ENCODE data around the gene CELA3B. TPM values are rescaled to one million over a fixed set of nuclear protein-coding genes. Genes with fewer than 3 reads are reported as not detected.
"Not testable (repeated sequence)": the region's sequence is repeated elsewhere in the genome, so short reads cannot be mapped to it uniquely, and the experiment has no call there.

CELA3B gene
- total RNA-seq, 4 donors from 2014 or later: not detected

DNA sequence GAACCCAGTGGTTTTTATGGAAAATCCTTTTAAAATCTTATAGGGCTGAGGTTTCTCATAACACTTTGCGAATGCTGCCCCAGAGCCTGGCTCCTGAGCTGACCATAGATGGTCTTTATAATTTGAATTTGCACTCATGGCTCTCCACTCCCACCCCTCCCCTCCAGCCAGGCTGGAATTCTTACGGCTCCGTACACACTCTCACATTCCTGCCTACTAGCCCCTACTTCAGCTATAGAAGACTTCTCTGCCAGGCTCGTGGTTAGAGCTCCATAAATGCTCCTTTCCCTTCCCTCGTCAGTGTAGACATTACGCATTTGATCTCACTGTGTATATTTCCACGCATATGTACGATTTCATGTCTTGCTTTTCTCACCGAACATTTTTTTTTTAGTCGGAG, 34.4 kb upstream of the CELA3B start:
- DNase-seq (ENCODE audit: low spot score in 2 of 2): no peak

DNA sequence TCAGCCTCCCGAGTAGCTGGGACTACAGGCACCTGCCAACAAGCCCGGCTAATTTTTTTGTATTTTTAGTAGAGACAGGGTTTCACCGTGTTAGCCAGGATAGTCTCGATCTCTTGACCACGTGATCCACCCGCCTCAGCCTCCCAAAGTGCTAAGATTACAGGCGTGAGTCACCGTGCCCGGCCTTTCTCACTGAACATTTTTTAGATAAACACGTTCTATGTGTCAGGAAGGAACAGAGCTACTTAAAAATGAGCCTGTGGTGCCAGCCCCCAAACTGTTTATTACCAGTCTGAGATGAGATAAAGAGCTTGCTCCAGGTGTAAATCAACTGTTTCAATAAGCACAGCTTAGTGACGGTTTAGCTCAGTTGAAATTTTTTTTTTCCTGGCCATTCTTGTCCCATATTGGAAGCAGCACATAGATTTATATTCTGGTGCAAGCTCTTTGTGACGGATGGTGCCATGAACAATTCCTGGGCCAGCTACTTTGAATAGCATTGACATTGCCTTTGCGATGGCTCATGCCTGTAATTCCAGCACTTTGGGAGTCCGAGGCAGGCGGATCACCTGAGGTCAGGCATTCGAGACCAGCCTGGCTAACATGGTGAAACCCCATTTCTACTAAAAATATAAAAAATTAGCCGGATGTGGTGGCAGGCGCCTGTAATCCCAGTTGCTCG, 33.7 kb upstream of the CELA3B start:
- H3K27me3 ChIP-seq; H3K4me3 ChIP-seq; DNase-seq (ENCODE audit: low spot score in 2 of 2); H3K9me3 ChIP-seq; H3K27ac ChIP-seq; H3K36me3 ChIP-seq: not testable (repeated sequence)
- H3K4me1 ChIP-seq: peaks cover 47% of the 10 kb centered on the region
- 79% methylated on average over 19 of the region's 19 CpGs for WGBS

More for the DNA sequence above, 34.4 kb upstream of the CELA3B start:
- no peaks in the 10 kb centered on the region for H3K27me3 ChIP-seq
- H3K36me3 ChIP-seq: no peaks in the 10 kb centered on the region
- H3K4me3 ChIP-seq: no peak overlapping the region
- H3K9me3 ChIP-seq: no peaks in the 10 kb centered on the region
- H3K4me1 ChIP-seq: peaks cover 53% of the 10 kb centered on the region
- TF ChIP-seq POLR2A (IDR thresholded peaks at IDR 0.05) (no peak), EP300 (IDR thresholded peaks at IDR 0.05) (no peak), POLR2AphosphoS5 (IDR thresholded peaks at IDR 0.05) (no peak)
- TF ChIP-seq, protein P1, sequence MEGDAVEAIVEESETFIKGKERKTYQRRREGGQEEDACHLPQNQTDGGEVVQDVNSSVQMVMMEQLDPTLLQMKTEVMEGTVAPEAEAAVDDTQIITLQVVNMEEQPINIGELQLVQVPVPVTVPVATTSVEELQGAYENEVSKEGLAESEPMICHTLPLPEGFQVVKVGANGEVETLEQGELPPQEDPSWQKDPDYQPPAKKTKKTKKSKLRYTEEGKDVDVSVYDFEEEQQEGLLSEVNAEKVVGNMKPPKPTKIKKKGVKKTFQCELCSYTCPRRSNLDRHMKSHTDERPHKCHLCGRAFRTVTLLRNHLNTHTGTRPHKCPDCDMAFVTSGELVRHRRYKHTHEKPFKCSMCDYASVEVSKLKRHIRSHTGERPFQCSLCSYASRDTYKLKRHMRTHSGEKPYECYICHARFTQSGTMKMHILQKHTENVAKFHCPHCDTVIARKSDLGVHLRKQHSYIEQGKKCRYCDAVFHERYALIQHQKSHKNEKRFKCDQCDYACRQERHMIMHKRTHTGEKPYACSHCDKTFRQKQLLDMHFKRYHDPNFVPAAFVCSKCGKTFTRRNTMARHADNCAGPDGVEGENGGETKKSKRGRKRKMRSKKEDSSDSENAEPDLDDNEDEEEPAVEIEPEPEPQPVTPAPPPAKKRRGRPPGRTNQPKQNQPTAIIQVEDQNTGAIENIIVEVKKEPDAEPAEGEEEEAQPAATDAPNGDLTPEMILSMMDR (IDR thresholded peaks at IDR 0.05): no peak
- 85% methylated on average over 10 of the region's 10 CpGs for WGBS
- no peak overlapping the region for H3K27ac ChIP-seq

DNA sequence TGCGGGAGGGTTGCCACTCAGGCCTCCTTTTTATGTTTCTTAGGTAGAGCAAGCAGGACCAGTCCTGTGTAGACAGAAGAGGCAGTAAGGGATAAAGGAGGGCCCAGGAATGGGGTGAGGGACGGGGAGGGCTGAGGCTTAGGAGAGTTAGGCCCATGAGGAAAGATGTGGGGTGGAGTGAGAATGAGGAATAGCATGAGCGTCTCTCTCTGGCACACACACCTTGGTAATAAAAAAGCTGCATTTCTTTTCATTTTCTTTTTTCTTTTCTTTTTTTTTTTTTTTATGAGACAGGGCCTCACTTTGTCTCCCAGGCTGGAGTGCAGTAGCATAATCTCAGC, 32.1 kb upstream of the CELA3B start:
- Histone ChIP-seq H3K9me3 (no peaks in the 10 kb centered on the region), H3K36me3 (no peaks in the 10 kb centered on the region), H3K4me3 (no peak overlapping the region), H3K27me3 (no peaks in the 10 kb centered on the region), H3K27ac (peak overlapping the region; percentile 16), H3K4me1 (peaks cover 31% of the 10 kb centered on the region)
- 49% methylated on average over 3 of the region's 3 CpGs for WGBS
- no peak for DNase-seq (ENCODE audit: low spot score in 2 of 2)
- TF ChIP-seq, protein P1 (IDR thresholded peaks at IDR 0.05): no peak
- TF ChIP-seq EP300 (IDR thresholded peaks at IDR 0.05) (no peak), POLR2AphosphoS5 (IDR thresholded peaks at IDR 0.05) (no peak), POLR2A (IDR thresholded peaks at IDR 0.05) (no peak)

DNA sequence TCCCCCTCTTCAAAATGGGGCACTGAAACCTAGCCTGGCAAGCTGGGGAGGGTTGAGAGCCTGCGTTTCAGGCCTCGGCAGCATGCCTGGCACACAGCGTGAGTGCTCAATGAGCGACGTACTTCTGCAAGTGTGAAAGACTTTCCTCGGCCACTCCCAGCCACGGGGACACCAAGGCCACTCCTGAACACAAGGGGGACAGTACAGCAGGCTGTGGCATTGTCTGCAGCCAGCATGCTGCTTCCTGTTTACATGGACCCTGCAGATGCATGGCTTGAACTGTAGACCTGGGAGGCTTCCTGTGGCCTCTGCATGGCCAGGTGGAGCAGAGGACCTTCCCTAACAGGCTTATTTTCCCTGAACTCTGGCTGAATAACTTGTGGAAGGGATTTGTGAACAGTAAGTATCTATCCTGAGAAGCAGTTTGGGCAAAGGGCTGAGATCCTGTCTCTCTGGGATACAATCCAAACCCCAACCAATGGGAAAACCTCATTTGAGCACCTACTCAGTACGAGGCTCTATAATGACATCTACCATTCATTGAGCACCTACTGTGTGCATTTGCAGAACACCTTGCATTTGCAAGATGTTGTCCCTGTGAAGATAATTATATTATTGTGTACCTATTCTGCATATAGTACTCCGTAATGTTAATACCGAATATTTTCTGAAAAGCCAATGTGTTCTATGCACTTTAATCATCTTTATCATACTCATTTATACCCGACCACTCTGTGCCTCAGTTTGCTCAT, 29.8 kb upstream of the CELA3B start:
- Histone ChIP-seq H3K27ac (no peak overlapping the region), H3K4me3 (no peak overlapping the region), H3K4me1 (peaks cover 10% of the 10 kb centered on the region), H3K9me3 (no peaks in the 10 kb centered on the region), H3K36me3 (no peaks in the 10 kb centered on the region), H3K27me3 (no peaks in the 10 kb centered on the region)
- TF ChIP-seq EP300 (IDR thresholded peaks at IDR 0.05): no peak
- no peak for TF ChIP-seq POLR2A (IDR thresholded peaks at IDR 0.05)
- no peak for TF ChIP-seq POLR2AphosphoS5 (IDR thresholded peaks at IDR 0.05)
- TF ChIP-seq, protein P1 (IDR thresholded peaks at IDR 0.05): no peak
- 66% methylated on average over 11 of the region's 11 CpGs for WGBS
- no peak for DNase-seq (ENCODE audit: low spot score in 2 of 2)

DNA sequence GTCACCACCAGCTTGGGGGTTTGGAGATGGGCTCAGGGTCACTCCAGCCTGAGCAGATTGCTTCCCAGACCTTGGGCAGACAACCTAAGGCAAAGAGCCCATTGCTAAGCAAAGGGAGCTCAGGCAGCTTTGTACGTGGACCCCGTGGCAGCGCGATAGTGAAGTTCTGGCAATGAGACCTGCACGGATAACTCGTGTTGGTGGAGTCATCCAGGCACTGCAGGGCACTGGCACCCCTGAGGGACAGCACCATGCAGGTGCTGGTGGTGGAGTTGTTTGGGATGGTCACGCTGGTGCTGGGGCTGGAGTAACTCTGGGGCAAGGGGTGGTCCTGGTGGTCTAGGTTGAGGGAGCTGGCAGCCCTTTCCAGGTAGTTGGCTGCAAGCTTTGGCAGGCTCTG, 26.1 kb upstream of the CELA3B start:
- WGBS: 89% methylated on average over 7 of the region's 7 CpGs
- peaks cover 13% of the 10 kb centered on the region for H3K4me1 ChIP-seq
- H3K27me3 ChIP-seq: no peaks in the 10 kb centered on the region
- no peak for DNase-seq (ENCODE audit: low spot score in 2 of 2)
- no peaks in the 10 kb centered on the region for H3K36me3 ChIP-seq
- no peak overlapping the region for H3K27ac ChIP-seq
- TF ChIP-seq POLR2AphosphoS5 (IDR thresholded peaks at IDR 0.05) (no peak), POLR2A (IDR thresholded peaks at IDR 0.05) (no peak)
- H3K4me3 ChIP-seq: no peak overlapping the region
- no peaks in the 10 kb centered on the region for H3K9me3 ChIP-seq

DNA sequence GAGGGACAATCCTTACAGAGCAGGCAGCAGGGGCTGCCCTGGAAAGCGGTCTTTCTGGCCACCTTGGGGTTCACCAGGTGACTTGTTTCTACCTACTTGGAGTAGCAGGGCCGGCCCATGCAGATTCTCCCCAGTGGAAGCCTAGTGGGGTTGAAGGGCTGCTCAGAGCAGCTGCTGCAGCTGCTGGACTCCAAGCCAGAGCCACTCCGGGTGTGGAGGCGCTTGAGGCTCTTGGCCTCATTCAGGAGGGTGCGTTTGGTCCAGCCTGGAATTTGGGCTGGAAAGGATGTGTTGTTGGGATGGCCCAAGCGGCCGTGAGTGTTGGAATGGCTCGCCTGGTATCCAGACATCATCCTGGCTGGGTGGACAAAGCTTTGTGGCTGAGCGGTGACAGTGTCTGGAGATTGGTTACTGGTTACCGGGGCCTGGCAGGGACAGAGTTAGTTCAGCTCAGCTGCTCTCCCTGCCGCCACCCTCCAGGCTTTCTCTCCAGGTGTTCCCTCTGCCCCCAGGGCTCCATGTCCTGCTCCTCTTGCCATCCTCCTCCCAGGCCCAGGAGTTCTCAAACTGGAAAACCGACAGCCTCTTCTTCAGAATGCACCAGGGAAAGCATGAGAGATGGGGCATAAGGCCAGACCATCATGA, 25.5 kb upstream of the CELA3B start:
- 79% methylated on average over 5 of the region's 12 CpGs for WGBS
- no peaks in the 10 kb centered on the region for H3K36me3 ChIP-seq
- no peaks in the 10 kb centered on the region for H3K9me3 ChIP-seq
- H3K27ac ChIP-seq: no peak overlapping the region
- H3K4me1 ChIP-seq: peaks cover 19% of the 10 kb centered on the region
- DNase-seq (ENCODE audit: low spot score in 2 of 2): no peak
- no peak overlapping the region for H3K4me3 ChIP-seq
- H3K27me3 ChIP-seq: no peaks in the 10 kb centered on the region
- TF ChIP-seq, protein P1 (IDR thresholded peaks at IDR 0.05): no peak
- no peak for TF ChIP-seq POLR2AphosphoS5 (IDR thresholded peaks at IDR 0.05)
- no peak for TF ChIP-seq EP300 (IDR thresholded peaks at IDR 0.05)
- TF ChIP-seq POLR2A (IDR thresholded peaks at IDR 0.05): no peak

Measured in suprapubic skin (tissue), 4 donors.